Measurements from ENCODE around the gene OSBP.

The OSBP gene

DNA sequence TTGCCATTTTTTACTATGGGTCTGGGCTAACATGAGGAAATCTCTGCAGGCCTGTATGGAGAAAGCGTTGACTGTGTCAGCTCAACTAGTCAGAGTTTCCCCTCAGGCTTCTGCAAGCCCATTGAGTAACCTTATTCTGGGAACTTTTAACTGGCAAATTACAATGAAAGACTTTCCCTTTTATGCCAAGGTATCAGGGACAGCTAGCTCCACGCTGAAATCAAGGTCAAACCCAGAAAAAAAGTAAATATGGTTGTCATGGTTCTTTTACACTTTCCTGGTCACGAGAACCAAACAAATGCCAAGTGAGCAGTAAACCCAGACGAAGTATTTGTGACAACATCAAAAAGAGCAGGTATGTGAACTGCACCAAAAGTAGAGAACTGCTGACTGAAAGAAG is 13.8 kb downstream of the OSBP start:
- TF ChIP-seq CTCF (IDR thresholded peaks at IDR 0.05; ENCODE audit: low read depth, low read length) = no peak
- no peak for DNase-seq (ENCODE audit: extremely low read depth, low read depth)

DNA sequence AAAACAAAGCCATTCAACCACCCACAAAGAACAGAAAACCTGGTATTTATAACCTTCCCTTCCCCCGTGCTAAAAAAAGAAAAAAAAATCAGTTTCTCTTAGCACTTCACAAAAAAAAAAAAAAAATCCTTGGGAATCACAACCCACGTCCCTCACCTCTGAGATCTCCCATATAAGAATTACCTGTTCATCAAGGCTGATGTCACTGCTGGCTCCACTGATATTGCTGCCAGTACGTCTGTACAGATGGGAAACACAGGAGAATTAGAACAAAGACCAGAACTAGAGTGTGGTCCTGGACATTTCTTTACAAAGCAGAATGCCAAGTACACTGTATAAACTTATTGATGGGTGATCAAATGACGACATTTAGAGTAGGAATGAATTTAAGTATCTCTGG is 14.9 kb downstream of the OSBP start:
- TF ChIP-seq CTCF (IDR thresholded peaks at IDR 0.05; ENCODE audit: low read depth, low read length) = no peak
- no peak for DNase-seq (ENCODE audit: extremely low read depth, low read depth)

GRCh38 chr11:59600234-59600633 is 15.3 kb downstream of the OSBP start:
- DNase-seq (ENCODE audit: extremely low read depth, low read depth) = no peak
- no peak for TF ChIP-seq CTCF (IDR thresholded peaks at IDR 0.05; ENCODE audit: low read depth, low read length)

DNA sequence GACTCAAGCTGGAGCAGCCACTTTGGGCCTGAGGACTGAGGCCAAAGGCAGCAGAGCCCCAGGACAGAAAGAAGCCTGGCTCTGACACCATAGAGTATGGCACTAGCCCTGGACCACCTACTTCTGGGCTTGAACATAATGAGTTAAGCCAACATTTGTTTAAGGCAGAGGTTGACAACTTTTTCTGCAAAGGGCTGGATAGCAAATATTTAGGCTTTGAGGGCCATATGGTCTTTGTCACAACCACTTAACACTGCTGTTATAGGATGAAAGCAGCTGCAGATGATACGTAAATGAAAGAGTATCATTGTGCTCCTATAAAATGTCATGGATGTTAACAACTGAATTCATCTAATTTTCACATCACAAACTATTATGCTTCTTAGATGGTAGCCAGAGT is 16.6 kb downstream of the OSBP start:
- DNase-seq (ENCODE audit: extremely low read depth, low read depth) = no peak
- TF ChIP-seq CTCF (IDR thresholded peaks at IDR 0.05; ENCODE audit: low read depth, low read length) = no peak

- DNase-seq (ENCODE audit: extremely low read depth, low read depth) = no peak
- no peak for TF ChIP-seq CTCF (IDR thresholded peaks at IDR 0.05; ENCODE audit: low read depth, low read length)
Measured at GRCh38 chr11:59584294-59584693, 31.3 kb downstream of the OSBP start.

DNA sequence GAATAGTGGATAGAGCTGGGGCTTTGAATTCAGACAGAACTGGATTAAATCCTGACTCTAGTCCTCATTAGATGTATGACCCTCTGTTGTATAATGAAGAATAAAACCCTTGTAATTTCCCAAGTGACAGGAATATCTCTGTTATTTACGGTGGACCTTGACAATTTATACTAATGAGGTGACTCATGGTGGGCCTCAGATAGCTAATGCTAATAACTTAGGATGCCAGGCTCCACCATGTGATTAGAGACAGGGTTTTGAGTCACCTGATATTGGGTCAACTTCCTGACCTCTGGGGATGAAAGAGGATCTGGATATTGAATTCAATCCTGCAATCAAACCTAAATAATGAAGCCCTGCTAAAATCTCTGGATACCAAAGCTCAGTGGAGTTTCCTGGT is 33.6 kb downstream of the OSBP start:
- DNase-seq (ENCODE audit: extremely low read depth, low read depth) = no peak
- TF ChIP-seq CTCF (IDR thresholded peaks at IDR 0.05; ENCODE audit: low read depth, low read length) = no peak

GRCh38 chr11:59578369-59578768 is 37.2 kb downstream of the OSBP start:
- TF ChIP-seq CTCF (IDR thresholded peaks at IDR 0.05; ENCODE audit: low read depth, low read length) = no peak
- no peak for DNase-seq (ENCODE audit: extremely low read depth, low read depth)

Data from AG09319 (cell line).